HG03342 (cell line): ENCODE data around the gene RALGAPA2.

ENCODE experiments used
- ATAC-seq: cut with Tn5 transposase; IDR thresholded peaks from one replicate; pipeline ENCODE4 v1.9.1; 2021; ENCODE audit warnings: mild to moderate bottlenecking, moderate library complexity; ENCODE audit not compliant: unreplicated experiment

The RALGAPA2 gene

GRCh38 chr20:20729563-20729962, 17.1 kb upstream of the RALGAPA2 start:
- no peak for ATAC-seq

- no peak for ATAC-seq
Observed at GRCh38 chr20:20721489-20721888, 9.0 kb upstream of the RALGAPA2 start.

- ATAC-seq = no peak
Observed at GRCh38 chr20:20720158-20720557, 7.7 kb upstream of the RALGAPA2 start.

- no peak for ATAC-seq
Observed at GRCh38 chr20:20719411-20719810, 7.0 kb upstream of the RALGAPA2 start.

- no peak for ATAC-seq
Observed at GRCh38 chr20:20713244-20713765, 861 bp upstream of the RALGAPA2 start.

- ATAC-seq = no peak
Observed at GRCh38 chr20:20712004-20712473, 405 bp downstream of the RALGAPA2 start.

- no peak for ATAC-seq
Observed at GRCh38 chr20:20711413-20711812, 1.0 kb downstream of the RALGAPA2 start.

GRCh38 chr20:20710443-20711315, 1.8 kb downstream of the RALGAPA2 start:
- ATAC-seq = peak; percentile 20

GRCh38 chr20:20709887-20710286, 2.6 kb downstream of the RALGAPA2 start:
- no peak for ATAC-seq

- no peak for ATAC-seq
Observed at GRCh38 chr20:20706285-20706684, 6.2 kb downstream of the RALGAPA2 start.

- no peak for ATAC-seq
Observed at GRCh38 chr20:20702330-20703245, 9.9 kb downstream of the RALGAPA2 start.

GRCh38 chr20:20699917-20700316, 12.5 kb downstream of the RALGAPA2 start:
- no peak for ATAC-seq

- ATAC-seq = no peak
Observed at GRCh38 chr20:20699144-20699543, 13.3 kb downstream of the RALGAPA2 start.

GRCh38 chr20:20697325-20697845, 15.1 kb downstream of the RALGAPA2 start:
- no peak for ATAC-seq

- ATAC-seq = no peak
Observed at GRCh38 chr20:20695250-20695816, 17.1 kb downstream of the RALGAPA2 start.

- ATAC-seq = no peak
Observed at GRCh38 chr20:20694591-20694990, 17.9 kb downstream of the RALGAPA2 start.

GRCh38 chr20:20692587-20692986, 19.9 kb downstream of the RALGAPA2 start:
- no peak for ATAC-seq

GRCh38 chr20:20691477-20692235, 20.8 kb downstream of the RALGAPA2 start:
- ATAC-seq = peak; percentile 52

- peak; percentile 86 for ATAC-seq
Observed at GRCh38 chr20:20690676-20691476, 21.6 kb downstream of the RALGAPA2 start.
